GM10248 (cell line): ENCODE results near the gene ACTN3.

ENCODE experiments used
- CTCF ChIA-PET: fragments of 300-600 bp; sonication (Branson Sonifier 250); formaldehyde crosslinking; extraction: SDS; loops from one replicate; lab custom pipeline; 2021; ENCODE audit warnings: antibody characterized with exemption; lab: Yijun Ruan, JAX
- POLR2A ChIA-PET: fragments of 350-650 bp; sonication (Branson Sonifier 250); formaldehyde crosslinking; extraction: SDS; loops from one replicate; lab custom pipeline; 2020; ENCODE audit warnings: antibody characterized with exemption; lab: Yijun Ruan, JAX
- DNase-seq: peaks from one replicate; pipeline ENCODE4 v3.0.0; 2012; ENCODE audit errors: extremely low spot score
- TF ChIP-seq, protein P1 (sequence below): IDR thresholded peaks from 2 replicates; pipeline ENCODE4 v1.5.1; 2012; ENCODE audit warnings: mild to moderate bottlenecking, low read depth; ENCODE audit errors: extremely low read depth, missing control alignments, control extremely low read depth

ACTN3 gene

DNA sequence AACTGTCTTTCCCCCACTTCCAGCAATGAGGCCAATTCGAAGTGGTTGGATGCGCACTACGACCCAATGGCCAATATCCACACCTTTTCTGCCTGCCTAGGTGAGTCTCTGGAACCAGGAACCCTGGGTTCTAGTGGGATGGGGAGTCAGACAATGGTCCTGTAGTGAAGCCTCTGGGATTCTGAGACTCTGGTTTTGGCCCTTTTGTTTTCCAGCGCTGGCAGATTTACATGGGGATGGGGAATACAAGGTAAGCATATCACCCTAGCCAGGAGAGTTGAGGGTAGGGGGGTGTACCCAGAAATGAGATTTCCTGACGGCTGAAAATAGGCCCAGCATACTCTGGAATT, 35.7 kb upstream of the ACTN3 start:
- TF ChIP-seq, protein P1, sequence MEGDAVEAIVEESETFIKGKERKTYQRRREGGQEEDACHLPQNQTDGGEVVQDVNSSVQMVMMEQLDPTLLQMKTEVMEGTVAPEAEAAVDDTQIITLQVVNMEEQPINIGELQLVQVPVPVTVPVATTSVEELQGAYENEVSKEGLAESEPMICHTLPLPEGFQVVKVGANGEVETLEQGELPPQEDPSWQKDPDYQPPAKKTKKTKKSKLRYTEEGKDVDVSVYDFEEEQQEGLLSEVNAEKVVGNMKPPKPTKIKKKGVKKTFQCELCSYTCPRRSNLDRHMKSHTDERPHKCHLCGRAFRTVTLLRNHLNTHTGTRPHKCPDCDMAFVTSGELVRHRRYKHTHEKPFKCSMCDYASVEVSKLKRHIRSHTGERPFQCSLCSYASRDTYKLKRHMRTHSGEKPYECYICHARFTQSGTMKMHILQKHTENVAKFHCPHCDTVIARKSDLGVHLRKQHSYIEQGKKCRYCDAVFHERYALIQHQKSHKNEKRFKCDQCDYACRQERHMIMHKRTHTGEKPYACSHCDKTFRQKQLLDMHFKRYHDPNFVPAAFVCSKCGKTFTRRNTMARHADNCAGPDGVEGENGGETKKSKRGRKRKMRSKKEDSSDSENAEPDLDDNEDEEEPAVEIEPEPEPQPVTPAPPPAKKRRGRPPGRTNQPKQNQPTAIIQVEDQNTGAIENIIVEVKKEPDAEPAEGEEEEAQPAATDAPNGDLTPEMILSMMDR, result no peak
- ChIA-PET CTCF (interaction anchor here (0.9 to 1.9 kb wide), 5 partner anchors 20 to 167 kb away, joined by 3 to 7 read pairs (median 3); partner anchors contain the start of genes DPP3 and RBM4B), POLR2A (no interaction called here)
- DNase-seq, result no peak

DNA sequence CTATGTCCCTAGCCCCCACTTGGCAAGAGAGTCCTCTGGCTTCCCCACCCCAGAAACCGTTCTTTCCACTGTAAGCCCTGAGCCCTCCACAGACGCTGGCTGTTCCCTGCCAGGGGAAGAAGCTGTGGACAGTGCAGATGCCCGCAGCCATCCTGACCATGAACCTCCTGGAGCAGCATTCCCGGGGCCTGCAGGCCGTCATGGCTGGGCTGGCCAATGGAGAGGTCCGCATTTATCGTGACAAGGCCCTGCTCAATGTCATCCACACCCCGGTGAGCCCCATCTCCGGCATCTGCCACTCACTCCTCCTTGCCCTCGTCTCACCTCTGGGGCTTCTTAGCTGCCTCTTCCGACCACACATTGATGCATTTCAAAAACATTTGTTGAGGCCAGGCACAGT, 23.1 kb upstream of the ACTN3 start:
- POLR2A ChIA-PET, result no interaction called here

DNA sequence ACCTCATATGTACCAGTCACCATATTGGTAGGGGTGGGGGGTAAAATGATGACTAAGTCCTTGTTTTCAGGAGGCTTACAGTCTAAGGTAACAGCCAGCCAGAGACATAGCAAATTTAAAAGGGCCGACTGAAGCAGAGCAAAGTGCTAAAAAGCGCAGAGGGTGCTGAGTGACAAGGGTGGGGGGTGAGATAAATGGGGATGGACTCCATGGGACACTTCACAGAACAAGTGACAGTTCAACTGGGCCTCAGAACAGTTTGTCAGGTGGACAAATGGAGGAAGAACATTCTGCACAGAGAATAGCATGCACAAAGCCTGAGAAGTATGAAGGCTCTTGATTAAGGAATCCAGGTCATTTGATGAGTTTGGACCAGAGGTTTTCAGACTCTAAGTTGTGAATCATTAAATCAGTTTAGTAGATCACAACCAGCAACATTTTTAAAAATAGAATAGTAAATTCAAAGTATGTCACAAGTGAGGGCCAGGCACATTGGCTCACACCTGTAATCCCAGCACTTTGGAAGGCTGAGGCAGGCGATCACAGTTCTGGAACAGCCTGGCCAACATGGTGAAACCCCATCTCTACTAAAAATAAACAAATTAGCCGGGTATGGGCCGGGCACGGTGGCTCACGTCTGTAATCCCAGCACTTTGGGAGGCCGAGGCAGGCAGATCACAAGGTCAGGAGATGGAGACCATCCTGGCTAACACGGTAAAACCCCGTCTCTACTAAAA, 22.2 kb upstream of the ACTN3 start:
- ChIA-PET POLR2A (no interaction called here), CTCF (no interaction called here)
- no peak for DNase-seq
- TF ChIP-seq, protein P1, result no peak

More for the DNA sequence above, 23.1 kb upstream of the ACTN3 start:
- CTCF ChIA-PET, result no interaction called here
- no peak for DNase-seq
- TF ChIP-seq, protein P1, result no peak

DNA sequence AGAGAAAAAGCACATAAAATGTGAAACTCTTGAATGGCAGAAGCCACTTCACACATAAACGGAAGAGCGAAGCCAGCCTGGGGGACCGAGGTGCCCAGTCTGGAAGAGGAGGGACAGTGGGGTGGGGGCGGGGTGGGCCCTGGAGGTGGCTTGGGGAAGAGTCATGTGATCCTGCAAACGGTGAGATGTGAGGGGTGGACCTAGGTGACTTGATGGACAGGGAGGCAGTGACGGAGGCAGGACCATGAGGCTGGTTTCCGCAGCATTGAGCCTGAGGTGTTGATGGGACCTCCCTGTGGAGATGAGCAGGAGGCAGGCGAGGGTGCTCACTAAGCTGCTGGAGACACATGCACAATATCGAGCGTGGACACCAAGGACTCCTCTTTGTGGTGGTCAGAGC, 17.6 kb upstream of the ACTN3 start:
- CTCF ChIA-PET, result interaction anchor here (1.1 kb wide), 1 partner anchor 13 kb away, joined by 3 read pairs; no protein-coding TSS in a partner anchor
- POLR2A ChIA-PET, result no interaction called here
- DNase-seq, result no peak
- TF ChIP-seq, protein P1, result no peak

DNA sequence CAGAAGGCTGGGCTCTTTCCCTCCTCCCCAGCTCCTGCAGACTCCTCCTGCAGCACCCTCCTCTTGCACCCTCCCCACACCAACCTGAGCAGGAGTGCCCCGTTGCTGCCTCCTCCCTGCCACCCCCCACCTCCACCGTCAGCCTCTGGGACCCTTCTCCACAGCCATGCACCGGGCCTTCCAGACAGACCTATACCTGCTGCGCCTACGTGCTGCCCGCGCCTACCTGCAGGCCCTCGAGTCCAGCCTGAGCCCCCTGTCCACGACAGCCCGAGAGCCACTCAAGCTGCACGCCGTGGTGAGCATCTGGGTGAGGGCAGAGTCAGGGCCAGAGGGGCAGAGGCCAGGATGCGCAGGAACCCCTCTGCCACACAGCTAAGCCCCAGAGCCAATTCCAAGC, 17.0 kb upstream of the ACTN3 start:
- CTCF ChIA-PET, result interaction anchor here (0.9 to 1.1 kb wide), 2 partner anchors 13 to 38 kb away, joined by 3 read pairs; no protein-coding TSS in a partner anchor
- DNase-seq, result no peak
- TF ChIP-seq, protein P1, result no peak
- POLR2A ChIA-PET, result no interaction called here

DNA sequence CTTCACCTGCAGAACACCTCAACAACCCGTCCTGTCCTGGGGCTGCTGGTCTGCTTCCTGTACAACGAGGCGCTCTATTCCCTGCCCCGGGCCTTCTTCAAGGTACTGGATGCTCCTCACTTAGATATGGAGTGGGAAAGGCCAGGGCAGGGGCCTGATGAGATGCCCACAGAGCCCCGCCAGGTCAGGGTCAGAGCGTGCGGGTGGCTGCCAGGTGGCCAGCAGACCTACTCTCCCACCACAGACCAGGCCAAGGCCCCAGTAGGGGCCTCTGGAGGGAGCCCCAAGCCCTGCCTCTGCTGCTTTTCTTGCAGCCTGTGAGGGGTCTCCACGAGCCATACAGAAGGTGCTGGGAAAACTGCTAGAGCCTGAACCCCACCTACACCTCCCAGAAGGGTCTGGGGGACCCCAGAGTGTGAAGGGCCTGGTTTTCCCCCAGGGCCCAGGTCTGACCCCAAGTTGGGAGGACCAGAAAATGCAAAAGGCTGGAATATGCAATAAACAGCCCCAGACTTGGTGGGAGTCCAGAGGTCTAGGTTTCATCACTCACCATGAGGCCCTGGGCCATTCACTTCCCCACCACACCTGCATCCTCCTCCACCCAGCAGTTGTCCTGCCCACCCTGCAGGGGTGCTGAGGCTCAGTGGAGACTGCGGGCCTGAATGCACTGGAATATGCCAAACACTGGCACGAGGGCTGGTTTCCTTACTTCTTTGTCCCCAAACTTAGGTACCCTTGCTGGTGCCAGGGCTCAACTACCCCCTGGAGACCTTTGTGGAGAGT, 15.6 kb upstream of the ACTN3 start:
- TF ChIP-seq, protein P1, result no peak

More for the DNA sequence above, 15.6 kb upstream of the ACTN3 start:
- ChIA-PET CTCF (interaction anchor here (0.7 to 1.2 kb wide), 2 partner anchors 13 to 168 kb away, joined by 3 read pairs; no protein-coding TSS in a partner anchor), POLR2A (no interaction called here)
- no peak for DNase-seq
